ENCODE data around the gene MAT1A. TPM values are rescaled to one million over a fixed set of nuclear protein-coding genes. Genes with fewer than 3 reads are reported as not detected.

Gene MAT1A
- total RNA-seq, 1 donor from 2014 or later: 0.38 TPM

DNA sequence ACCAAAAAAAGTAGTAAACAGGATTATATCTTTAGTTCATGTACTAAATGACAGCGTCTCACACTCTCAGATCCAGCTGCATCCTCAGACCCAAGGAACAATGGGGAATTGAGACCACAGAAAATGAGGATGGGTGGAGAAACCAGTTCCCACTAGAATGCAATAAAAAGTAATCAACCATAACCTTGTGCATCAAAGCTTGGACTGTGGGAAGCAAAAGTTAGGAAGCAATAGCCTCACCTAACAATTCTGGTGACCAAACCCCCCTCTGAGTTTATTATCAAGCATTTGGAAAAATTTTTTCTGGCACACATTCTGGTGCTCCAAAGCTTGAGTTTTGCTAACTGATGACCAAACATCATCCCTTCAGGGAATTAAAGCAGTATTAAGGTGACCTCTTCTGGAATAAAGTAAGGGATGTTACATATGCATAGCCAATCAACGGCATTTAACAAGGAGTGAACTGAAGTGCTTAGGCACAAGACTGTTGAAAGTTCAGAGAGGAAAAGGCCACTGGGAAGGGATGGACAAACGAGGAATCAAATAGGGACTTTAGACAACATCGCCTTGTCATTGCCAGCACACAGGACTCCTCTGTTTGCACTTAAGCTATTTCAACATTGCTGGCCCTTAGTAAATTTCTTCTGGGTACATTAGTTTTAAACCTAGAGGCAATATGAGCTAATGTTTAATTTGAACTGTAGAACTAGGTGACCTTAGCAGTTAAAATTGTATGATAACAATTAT lies 1.2 kb upstream of the MAT1A start:
- no peak for DNase-seq (ENCODE audit: low read depth)
- peaks cover 2% of the 10 kb centered on the region for H3K27me3 ChIP-seq (ENCODE audit: control insufficient read depth, insufficient read depth, low read length)
- no peaks in the 10 kb centered on the region for H3K36me3 ChIP-seq (ENCODE audit: control insufficient read depth, insufficient read depth, low read length)
- no peak for TF ChIP-seq CTCF (IDR thresholded peaks at IDR 0.05; ENCODE audit: insufficient read depth, low read length, poor library complexity, severe bottlenecking)
- H3K4me3 ChIP-seq (ENCODE audit: low read depth, low read length): no peak overlapping the region

- TF ChIP-seq CTCF (IDR thresholded peaks at IDR 0.05; ENCODE audit: insufficient read depth, low read length, poor library complexity, severe bottlenecking): no peak
- H3K4me3 ChIP-seq (ENCODE audit: low read depth, low read length): no peak overlapping the region
- DNase-seq (ENCODE audit: low read depth): no peak
Observed at GRCh38 chr10:80288849-80289248, 609 bp downstream of the MAT1A start.

DNA sequence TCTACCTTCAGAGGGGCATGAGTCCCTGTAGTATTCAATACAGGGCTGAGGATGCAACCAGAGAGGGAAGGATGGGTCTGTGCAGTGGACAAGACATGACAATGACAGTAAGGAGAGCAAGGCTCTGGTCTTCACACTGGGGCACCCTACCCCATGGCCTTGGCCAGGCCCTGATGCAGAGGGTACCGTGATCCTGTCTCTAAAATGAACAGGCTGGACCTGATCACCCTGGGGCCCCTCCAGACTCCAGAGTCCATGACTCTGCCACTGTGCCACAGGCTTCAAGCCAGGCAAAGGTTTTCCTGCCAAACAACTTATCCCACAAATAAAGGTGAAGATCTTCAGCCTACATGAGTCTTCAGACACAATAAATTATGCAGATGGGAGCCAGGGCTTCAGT lies 4.9 kb downstream of the MAT1A start:
- DNase-seq (ENCODE audit: low read depth): no peak
- TF ChIP-seq CTCF (IDR thresholded peaks at IDR 0.05; ENCODE audit: insufficient read depth, low read length, poor library complexity, severe bottlenecking): no peak
- Histone ChIP-seq H3K36me3 (ENCODE audit: control insufficient read depth, insufficient read depth, low read length) (no peaks in the 10 kb centered on the region), H3K27me3 (ENCODE audit: control insufficient read depth, insufficient read depth, low read length) (no peaks in the 10 kb centered on the region), H3K4me3 (ENCODE audit: low read depth, low read length) (no peak overlapping the region)

More at GRCh38 chr10:80288849-80289248, 609 bp downstream of the MAT1A start:
- Histone ChIP-seq H3K36me3 (ENCODE audit: control insufficient read depth, insufficient read depth, low read length) (no peaks in the 10 kb centered on the region), H3K27me3 (ENCODE audit: control insufficient read depth, insufficient read depth, low read length) (peaks cover 2% of the 10 kb centered on the region)

- Histone ChIP-seq H3K4me3 (ENCODE audit: low read depth, low read length) (no peak overlapping the region), H3K27me3 (ENCODE audit: control insufficient read depth, insufficient read depth, low read length) (no peaks in the 10 kb centered on the region), H3K36me3 (ENCODE audit: control insufficient read depth, insufficient read depth, low read length) (no peaks in the 10 kb centered on the region)
- DNase-seq (ENCODE audit: low read depth): no peak
- TF ChIP-seq CTCF (IDR thresholded peaks at IDR 0.05; ENCODE audit: insufficient read depth, low read length, poor library complexity, severe bottlenecking): no peak
Observed at GRCh38 chr10:80283536-80284199, 5.8 kb downstream of the MAT1A start.

GRCh38 chr10:80283119-80283518 lies 6.3 kb downstream of the MAT1A start:
- Histone ChIP-seq H3K36me3 (ENCODE audit: control insufficient read depth, insufficient read depth, low read length) (no peaks in the 10 kb centered on the region), H3K4me3 (ENCODE audit: low read depth, low read length) (no peak overlapping the region), H3K27me3 (ENCODE audit: control insufficient read depth, insufficient read depth, low read length) (no peaks in the 10 kb centered on the region)
- no peak for DNase-seq (ENCODE audit: low read depth)
- no peak for TF ChIP-seq CTCF (IDR thresholded peaks at IDR 0.05; ENCODE audit: insufficient read depth, low read length, poor library complexity, severe bottlenecking)
